C4-2B (cell line): Measurements from ENCODE around the gene CLEC20A.

Source experiments
- ZFX ChIP-seq: fragments of 450-650 bp; IDR thresholded peaks from 2 replicates; pipeline ENCODE4 v1.6.1; 2017
- TF ChIP-seq, protein P1 (sequence below): fragments of 450-650 bp; conservative IDR thresholded peaks from 2 replicates; pipeline ENCODE4 v1.5.1; 2017; ENCODE audit warnings: mild to moderate bottlenecking

DNA sequence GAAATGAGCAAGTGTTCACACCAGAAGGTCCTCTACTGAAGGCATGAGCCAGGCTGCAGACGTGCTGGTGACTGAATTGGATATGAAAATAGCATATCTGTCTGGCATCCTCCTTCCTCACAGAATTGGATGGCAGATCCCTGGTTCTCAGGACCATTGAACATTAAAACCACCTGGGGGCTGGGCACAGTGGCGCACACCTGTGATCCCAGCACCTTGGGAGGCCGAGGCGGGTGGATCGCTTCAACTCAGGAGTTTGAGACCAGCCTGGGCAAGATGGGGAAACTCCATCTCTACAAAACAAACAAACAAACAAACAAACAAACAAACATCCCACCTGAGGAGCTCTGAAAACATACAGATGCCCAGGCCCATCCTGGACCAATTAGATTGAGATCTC, 39.6 kb upstream of the CLEC20A start:
- TF ChIP-seq, protein P1, sequence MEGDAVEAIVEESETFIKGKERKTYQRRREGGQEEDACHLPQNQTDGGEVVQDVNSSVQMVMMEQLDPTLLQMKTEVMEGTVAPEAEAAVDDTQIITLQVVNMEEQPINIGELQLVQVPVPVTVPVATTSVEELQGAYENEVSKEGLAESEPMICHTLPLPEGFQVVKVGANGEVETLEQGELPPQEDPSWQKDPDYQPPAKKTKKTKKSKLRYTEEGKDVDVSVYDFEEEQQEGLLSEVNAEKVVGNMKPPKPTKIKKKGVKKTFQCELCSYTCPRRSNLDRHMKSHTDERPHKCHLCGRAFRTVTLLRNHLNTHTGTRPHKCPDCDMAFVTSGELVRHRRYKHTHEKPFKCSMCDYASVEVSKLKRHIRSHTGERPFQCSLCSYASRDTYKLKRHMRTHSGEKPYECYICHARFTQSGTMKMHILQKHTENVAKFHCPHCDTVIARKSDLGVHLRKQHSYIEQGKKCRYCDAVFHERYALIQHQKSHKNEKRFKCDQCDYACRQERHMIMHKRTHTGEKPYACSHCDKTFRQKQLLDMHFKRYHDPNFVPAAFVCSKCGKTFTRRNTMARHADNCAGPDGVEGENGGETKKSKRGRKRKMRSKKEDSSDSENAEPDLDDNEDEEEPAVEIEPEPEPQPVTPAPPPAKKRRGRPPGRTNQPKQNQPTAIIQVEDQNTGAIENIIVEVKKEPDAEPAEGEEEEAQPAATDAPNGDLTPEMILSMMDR, result no peak
- TF ChIP-seq ZFX, result no peak
